Colonic mucosa (tissue), 4 donors: ENCODE data around the gene PTPRQ. TPM values are rescaled to one million over a fixed set of nuclear protein-coding genes. Genes with fewer than 3 reads are reported as not detected.

ENCODE experiments used
- DNase-seq: peaks from one replicate; pipeline ENCODE4 v3.0.0-alpha.2; 2020
- H3K27ac ChIP-seq: fragments of 200-600 bp; one replicate; pipeline ENCODE4 v1.8.0; 2021
- H3K27me3 ChIP-seq: fragments of 200-600 bp; one replicate; pipeline ENCODE4 v1.8.0; 2021
- H3K36me3 ChIP-seq: fragments of 200-600 bp; one replicate; pipeline ENCODE4 v1.8.0; 2021
- H3K4me1 ChIP-seq: fragments of 200-600 bp; one replicate; pipeline ENCODE4 v1.8.0; 2021; ENCODE audit warnings: mild to moderate bottlenecking
- H3K4me3 ChIP-seq: fragments of 200-600 bp; one replicate; pipeline ENCODE4 v1.8.0; 2021
- H3K9ac ChIP-seq, 2 donors: one replicate each; pipeline ENCODE4 v1.7.0; 2013; ENCODE audit warnings: control low read depth in 2 of 2, low read depth in 2 of 2, low read length in 2 of 2
- H3K9me3 ChIP-seq: fragments of 200-600 bp; one replicate; pipeline ENCODE4 v1.8.0; 2021
- intact Hi-C: fragments of 100-400 bp; cut with DNase I; formaldehyde crosslinking; loops from one replicate; pipeline ENCODE4 v1.14.1; 2022
- total RNA-seq, 2 donors: library from RNA; stranded (reverse); fragmentation: NEBNext Ultra II Directional in 1 of 2; extraction: Animal tissue kit (Norgen Biotek cat#: 25700) in 1 of 2; gene quantifications; one replicate each; pipeline ENCODE4 v1.2.1, GENCODE V29; 2021
- TF ChIP-seq, protein P1 (sequence below): fragments of 200-600 bp; IDR thresholded peaks from one replicate; pipeline ENCODE4 v1.8.0; 2022; ENCODE audit warnings: antibody characterized with exemption, mild to moderate bottlenecking
- donor health status: healthy.
- donor health status: DM: no; HTN: no; CAD: no.
- donor health status: DM: no; HTN: no; CAD: no.

The PTPRQ gene
- total RNA-seq, 2 donors from 2014 or later, result not detected

DNA sequence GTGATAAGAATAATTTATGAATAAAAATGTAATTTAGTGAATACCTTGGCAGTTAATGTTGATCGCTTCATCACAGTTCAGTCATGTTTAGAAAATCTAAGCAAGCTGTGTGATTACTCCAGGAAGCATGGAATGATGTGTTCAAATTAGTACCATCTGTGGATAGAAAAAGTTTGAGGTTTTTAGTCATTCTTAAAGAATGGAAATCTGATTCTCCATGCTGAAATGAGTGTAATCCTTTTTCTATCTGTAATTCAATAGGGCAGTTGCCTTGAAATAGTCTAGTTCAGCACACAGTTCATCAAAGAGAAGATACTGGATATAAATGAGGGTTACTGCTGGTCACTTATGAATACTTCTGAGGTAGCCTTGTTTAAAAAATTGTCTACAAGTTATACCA is 136.2 kb downstream of the PTPRQ start:
- TF ChIP-seq, protein P1, sequence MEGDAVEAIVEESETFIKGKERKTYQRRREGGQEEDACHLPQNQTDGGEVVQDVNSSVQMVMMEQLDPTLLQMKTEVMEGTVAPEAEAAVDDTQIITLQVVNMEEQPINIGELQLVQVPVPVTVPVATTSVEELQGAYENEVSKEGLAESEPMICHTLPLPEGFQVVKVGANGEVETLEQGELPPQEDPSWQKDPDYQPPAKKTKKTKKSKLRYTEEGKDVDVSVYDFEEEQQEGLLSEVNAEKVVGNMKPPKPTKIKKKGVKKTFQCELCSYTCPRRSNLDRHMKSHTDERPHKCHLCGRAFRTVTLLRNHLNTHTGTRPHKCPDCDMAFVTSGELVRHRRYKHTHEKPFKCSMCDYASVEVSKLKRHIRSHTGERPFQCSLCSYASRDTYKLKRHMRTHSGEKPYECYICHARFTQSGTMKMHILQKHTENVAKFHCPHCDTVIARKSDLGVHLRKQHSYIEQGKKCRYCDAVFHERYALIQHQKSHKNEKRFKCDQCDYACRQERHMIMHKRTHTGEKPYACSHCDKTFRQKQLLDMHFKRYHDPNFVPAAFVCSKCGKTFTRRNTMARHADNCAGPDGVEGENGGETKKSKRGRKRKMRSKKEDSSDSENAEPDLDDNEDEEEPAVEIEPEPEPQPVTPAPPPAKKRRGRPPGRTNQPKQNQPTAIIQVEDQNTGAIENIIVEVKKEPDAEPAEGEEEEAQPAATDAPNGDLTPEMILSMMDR, result no peak
- H3K27ac ChIP-seq, result no peak overlapping the region
- no peak overlapping the region for H3K9ac ChIP-seq
- H3K4me3 ChIP-seq, result no peak overlapping the region
- H3K27me3 ChIP-seq, result no peaks in the 10 kb centered on the region
- intact Hi-C loops, result no loop called here
- no peak for DNase-seq
- no peaks in the 10 kb centered on the region for H3K4me1 ChIP-seq
- no peaks in the 10 kb centered on the region for H3K9me3 ChIP-seq
- no peaks in the 10 kb centered on the region for H3K36me3 ChIP-seq

DNA sequence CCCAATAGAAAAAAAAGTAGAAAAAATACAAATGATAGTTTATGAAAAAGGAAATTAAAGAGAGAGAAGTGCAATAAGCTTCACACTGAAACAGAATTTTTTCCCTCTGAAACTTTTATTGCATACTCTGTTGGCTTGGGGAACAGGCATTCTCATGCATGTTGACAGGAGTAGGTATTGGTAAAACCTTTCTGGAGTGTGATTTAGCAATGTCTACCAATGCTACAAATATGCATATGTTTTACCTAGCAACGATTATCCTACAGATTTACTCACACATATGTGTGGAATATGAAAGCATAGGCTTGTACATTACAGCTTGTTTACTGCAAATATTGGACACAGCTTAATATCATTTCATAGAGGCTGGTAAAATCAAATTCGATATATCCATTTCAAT is 137.7 kb downstream of the PTPRQ start:
- intact Hi-C loops, result no loop called here
- Histone ChIP-seq H3K9me3 (no peaks in the 10 kb centered on the region), H3K36me3 (no peaks in the 10 kb centered on the region), H3K27me3 (no peaks in the 10 kb centered on the region), H3K4me3 (no peak overlapping the region), H3K27ac (no peak overlapping the region), H3K4me1 (no peaks in the 10 kb centered on the region), H3K9ac (no peak overlapping the region)
- TF ChIP-seq, protein P1, result no peak
- no peak for DNase-seq

DNA sequence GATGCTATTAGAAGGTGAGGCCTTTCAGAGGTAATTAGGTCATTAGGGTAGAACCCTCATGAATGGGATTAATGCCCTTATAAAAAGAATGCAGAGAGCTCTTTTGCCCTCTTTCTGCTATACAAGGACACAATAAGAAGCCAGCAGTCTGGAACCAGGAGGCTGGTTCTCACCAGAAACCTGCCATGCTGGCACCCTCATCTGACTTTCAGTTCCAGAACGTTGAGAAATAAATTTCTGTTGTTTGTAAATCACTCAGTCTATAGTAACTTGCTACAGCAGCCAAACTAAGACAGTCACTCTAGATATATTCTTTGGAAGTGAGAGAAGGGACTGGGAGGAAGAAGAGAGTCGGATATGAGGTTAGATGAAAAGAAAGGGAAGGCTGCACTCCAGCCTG is 138.4 kb downstream of the PTPRQ start:
- no peak overlapping the region for H3K9ac ChIP-seq
- no peaks in the 10 kb centered on the region for H3K4me1 ChIP-seq
- no peak overlapping the region for H3K27ac ChIP-seq
- no peaks in the 10 kb centered on the region for H3K9me3 ChIP-seq
- no peak overlapping the region for H3K4me3 ChIP-seq
- TF ChIP-seq, protein P1, result no peak
- intact Hi-C loops, result no loop called here
- no peaks in the 10 kb centered on the region for H3K27me3 ChIP-seq
- no peak for DNase-seq
- no peaks in the 10 kb centered on the region for H3K36me3 ChIP-seq

DNA sequence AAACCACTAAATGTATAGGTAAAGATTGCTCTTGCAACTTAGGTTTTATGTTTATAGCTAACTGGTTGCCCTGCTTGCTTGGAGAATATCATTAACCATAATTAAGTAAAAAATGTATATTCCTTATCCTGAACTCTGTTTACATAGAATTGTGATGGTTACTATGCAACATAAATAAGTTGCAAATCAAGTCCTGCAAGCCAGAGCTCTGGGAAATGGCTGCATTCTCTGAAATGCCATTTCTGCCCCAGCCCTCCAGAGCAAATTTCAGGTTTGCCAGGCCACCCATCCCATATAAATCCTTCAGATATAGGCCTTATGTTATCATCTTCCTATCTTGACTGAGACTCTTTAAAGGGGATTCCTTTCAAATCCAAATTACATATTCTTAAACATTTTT is 145.0 kb downstream of the PTPRQ start:
- DNase-seq, result no peak
- no peaks in the 10 kb centered on the region for H3K4me1 ChIP-seq
- intact Hi-C loops, result no loop called here
- no peak overlapping the region for H3K9ac ChIP-seq
- H3K4me3 ChIP-seq, result no peak overlapping the region
- H3K27ac ChIP-seq, result no peak overlapping the region
- H3K27me3 ChIP-seq, result no peaks in the 10 kb centered on the region
- no peaks in the 10 kb centered on the region for H3K36me3 ChIP-seq
- TF ChIP-seq, protein P1, result no peak
- no peaks in the 10 kb centered on the region for H3K9me3 ChIP-seq

DNA sequence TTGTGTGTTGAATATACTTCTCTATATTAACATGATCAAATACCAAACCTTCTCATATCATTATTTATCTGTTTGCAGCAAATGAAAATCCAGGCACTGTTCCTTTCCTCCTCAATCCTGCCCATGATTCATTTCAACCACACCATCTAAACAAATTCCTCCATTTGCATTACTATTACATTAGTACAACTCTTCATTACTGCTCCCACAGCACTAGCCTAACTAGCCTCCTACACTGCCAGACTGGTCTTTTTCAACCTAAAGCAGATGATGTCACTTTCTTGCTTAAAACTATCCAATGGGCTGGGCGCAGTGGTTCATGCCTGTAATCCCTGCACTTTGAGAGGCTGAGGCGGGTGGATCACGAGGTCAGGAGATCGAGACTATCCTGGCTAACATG is 146.1 kb downstream of the PTPRQ start:
- H3K27ac ChIP-seq, result no peak overlapping the region
- DNase-seq, result no peak
- H3K9me3 ChIP-seq, result no peaks in the 10 kb centered on the region
- H3K4me3 ChIP-seq, result no peak overlapping the region
- TF ChIP-seq, protein P1, result no peak
- no peaks in the 10 kb centered on the region for H3K36me3 ChIP-seq
- no peaks in the 10 kb centered on the region for H3K27me3 ChIP-seq
- no peaks in the 10 kb centered on the region for H3K4me1 ChIP-seq
- intact Hi-C loops, result no loop called here
- H3K9ac ChIP-seq, result no peak overlapping the region

DNA sequence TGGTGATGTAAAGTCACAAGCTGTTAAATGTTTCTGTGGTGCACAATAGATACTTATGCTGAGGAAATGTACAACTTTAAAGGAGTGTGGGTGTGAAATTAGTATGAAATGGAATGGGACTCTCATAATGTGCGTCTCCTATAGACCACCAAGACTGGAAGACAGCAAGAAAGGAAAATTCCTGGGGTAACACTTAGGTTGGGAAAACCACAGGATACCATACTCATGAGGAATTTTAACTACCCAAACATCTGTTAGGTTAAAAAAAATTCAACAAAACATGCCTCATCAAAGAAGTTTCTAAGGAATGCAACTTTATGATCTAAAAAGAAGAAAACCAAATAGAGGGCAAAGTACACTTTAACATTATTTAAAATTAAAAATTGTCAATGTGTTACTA is 149.7 kb downstream of the PTPRQ start:
- H3K4me3 ChIP-seq, result no peak overlapping the region
- intact Hi-C loops, result no loop called here
- DNase-seq, result no peak
- H3K27me3 ChIP-seq, result no peaks in the 10 kb centered on the region
- TF ChIP-seq, protein P1, result no peak
- no peaks in the 10 kb centered on the region for H3K4me1 ChIP-seq
- H3K9ac ChIP-seq, result no peak overlapping the region
- no peak overlapping the region for H3K27ac ChIP-seq
- no peaks in the 10 kb centered on the region for H3K9me3 ChIP-seq
- no peaks in the 10 kb centered on the region for H3K36me3 ChIP-seq
